HEK293T (cell line): ENCODE results near the gene PRSS1.
"Not testable (repeated sequence)": the region's sequence is repeated elsewhere in the genome, so short reads cannot be mapped to it uniquely, and the experiment has no call there.

Experiments used
- ARNT ChIP-seq: fragments of 450-650 bp; IDR thresholded peaks from 2 replicates; pipeline ENCODE4 v1.6.1; 2017; ENCODE audit warnings: mild to moderate bottlenecking
- BHLHE40 ChIP-seq: fragments of 450-650 bp; IDR thresholded peaks from 2 replicates; pipeline ENCODE4 v1.6.1; 2016; ENCODE audit warnings: mild to moderate bottlenecking, moderate library complexity, borderline replicate concordance
- ELF4 ChIP-seq: fragments of 450-650 bp; IDR thresholded peaks from 2 replicates; pipeline ENCODE4 v1.6.1; 2017; ENCODE audit warnings: antibody characterized with exemption
- FOXA1 ChIP-seq: fragments of 450-650 bp; IDR thresholded peaks from 2 replicates; pipeline ENCODE4 v1.6.1; 2016; ENCODE audit warnings: mild to moderate bottlenecking
- FOXK2 ChIP-seq: fragments of 450-650 bp; IDR thresholded peaks from 2 replicates; pipeline ENCODE4 v1.6.1; 2016; ENCODE audit warnings: mild to moderate bottlenecking
- LEF1 ChIP-seq: fragments of 450-650 bp; IDR thresholded peaks from 2 replicates; pipeline ENCODE4 v1.6.1; 2017; ENCODE audit warnings: mild to moderate bottlenecking, borderline replicate concordance
- NFRKB ChIP-seq: fragments of 450-650 bp; IDR thresholded peaks from 2 replicates; pipeline ENCODE4 v1.6.1; 2016; ENCODE audit warnings: mild to moderate bottlenecking, moderate library complexity
- SP1 ChIP-seq: fragments of 450-650 bp; IDR thresholded peaks from 2 replicates; pipeline ENCODE4 v1.6.1; 2017
- TARDBP ChIP-seq: fragments of 450-650 bp; IDR thresholded peaks from 2 replicates; pipeline ENCODE4 v1.6.1; 2016

DNA sequence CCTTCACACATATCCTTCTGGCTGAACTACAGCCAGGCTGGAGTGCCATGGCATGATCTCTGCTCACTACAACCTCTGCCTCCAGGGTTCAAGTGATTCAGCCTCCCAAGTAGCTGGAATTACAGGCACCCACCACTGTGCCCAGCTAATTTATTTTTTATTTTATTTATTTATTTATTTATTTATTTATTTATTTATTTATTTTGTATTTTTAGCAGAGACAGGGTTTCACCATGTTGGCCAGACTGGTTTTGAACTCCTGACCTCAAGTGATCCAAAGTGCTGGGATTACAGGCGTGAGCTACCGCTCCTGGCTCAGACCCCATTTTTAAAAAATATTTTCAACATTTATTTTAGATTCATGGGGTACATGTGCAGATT, 27.6 kb downstream of the PRSS1 start:
- TF ChIP-seq FOXA1, LEF1, BHLHE40, SP1, ELF4, ARNT, NFRKB, FOXK2, TARDBP: not testable (repeated sequence)
